Type B pancreatic cell (in vitro differentiated cells): ENCODE data around the gene LYL1. TPM values are rescaled to one million over a fixed set of nuclear protein-coding genes. Genes with fewer than 3 reads are reported as not detected.

Experiments
- DNase-seq: peaks from one replicate; pipeline ENCODE4 v3.0.0; 2021; ENCODE audit warnings: mixed read lengths; ENCODE audit not compliant: unreplicated experiment; ENCODE audit errors: extremely low spot score
- H3K27ac Mint-ChIP-seq: 2 replicates; pipeline ENCODE4 v1.8.0; 2021; ENCODE audit warnings: mild to moderate bottlenecking, mixed read lengths
- H3K27me3 Mint-ChIP-seq: 2 replicates; pipeline ENCODE4 v1.8.0; 2021; ENCODE audit warnings: mixed read lengths
- H3K36me3 Mint-ChIP-seq: 2 replicates; pipeline ENCODE4 v1.8.0; 2021; ENCODE audit warnings: mixed read lengths
- H3K4me1 Mint-ChIP-seq: one replicate; pipeline ENCODE4 v1.8.0; 2021; ENCODE audit warnings: mixed read lengths; ENCODE audit not compliant: unreplicated experiment
- H3K4me3 Mint-ChIP-seq: 2 replicates; pipeline ENCODE4 v1.8.0; 2021; ENCODE audit warnings: mild to moderate bottlenecking, mixed read lengths
- H3K9me3 Mint-ChIP-seq: 2 replicates; pipeline ENCODE4 v1.8.0; 2021; ENCODE audit warnings: mixed read lengths
- CTCF ChIP-seq: fragments of 200-600 bp; sonication (generic); conservative IDR thresholded peaks from 2 replicates; pipeline ENCODE4 v1.5.0; 2021; ENCODE audit warnings: antibody characterized with exemption, mild to moderate bottlenecking
- total RNA-seq: library from RNA; stranded (reverse); gene quantifications from 2 replicates; pipeline ENCODE4 v1.2.1, GENCODE V29; 2021; ENCODE audit warnings: low replicate concordance

The LYL1 gene
- total RNA-seq, 1 donor from 2014 or later = 0.19 TPM

GRCh38 chr19:13138171-13138915 lies 35.7 kb upstream of the LYL1 start:
- H3K4me3 Mint-ChIP-seq = no peak overlapping the region
- TF ChIP-seq CTCF = no peak
- no peak for DNase-seq
- H3K4me1 Mint-ChIP-seq = peaks cover 3% of the 10 kb centered on the region
- peaks cover 6% of the 10 kb centered on the region for H3K36me3 Mint-ChIP-seq
- H3K27ac Mint-ChIP-seq = no peak overlapping the region
- H3K27me3 Mint-ChIP-seq = no peaks in the 10 kb centered on the region
- no peaks in the 10 kb centered on the region for H3K9me3 Mint-ChIP-seq

- H3K4me1 Mint-ChIP-seq = peaks cover 11% of the 10 kb centered on the region
- H3K27me3 Mint-ChIP-seq = no peaks in the 10 kb centered on the region
- no peak overlapping the region for H3K4me3 Mint-ChIP-seq
- peaks cover 11% of the 10 kb centered on the region for H3K36me3 Mint-ChIP-seq
- no peak overlapping the region for H3K27ac Mint-ChIP-seq
- DNase-seq = no peak
- TF ChIP-seq CTCF = no peak
- H3K9me3 Mint-ChIP-seq = no peaks in the 10 kb centered on the region
These were observed 34.7 kb upstream of the LYL1 start for GRCh38 chr19:13137290-13137794.

GRCh38 chr19:13135068-13136062 lies 32.7 kb upstream of the LYL1 start:
- DNase-seq = no peak

GRCh38 chr19:13134626-13135025 lies 32.0 kb upstream of the LYL1 start:
- no peak for TF ChIP-seq CTCF
- no peak for DNase-seq
- H3K27me3 Mint-ChIP-seq = no peaks in the 10 kb centered on the region
- peaks cover 8% of the 10 kb centered on the region for H3K36me3 Mint-ChIP-seq
- no peaks in the 10 kb centered on the region for H3K9me3 Mint-ChIP-seq
- H3K4me3 Mint-ChIP-seq = no peak overlapping the region
- peaks cover 11% of the 10 kb centered on the region for H3K4me1 Mint-ChIP-seq
- H3K27ac Mint-ChIP-seq = no peak overlapping the region

More at GRCh38 chr19:13135068-13136062, 32.7 kb upstream of the LYL1 start:
- Mint-ChIP-seq H3K36me3 (peaks cover 8% of the 10 kb centered on the region), H3K4me3 (no peak overlapping the region), H3K27me3 (no peaks in the 10 kb centered on the region), H3K27ac (no peak overlapping the region), H3K4me1 (peaks cover 11% of the 10 kb centered on the region), H3K9me3 (no peaks in the 10 kb centered on the region)
- no peak for TF ChIP-seq CTCF

- H3K27me3 Mint-ChIP-seq = no peaks in the 10 kb centered on the region
- H3K36me3 Mint-ChIP-seq = peaks cover 8% of the 10 kb centered on the region
- no peak overlapping the region for H3K4me3 Mint-ChIP-seq
- no peaks in the 10 kb centered on the region for H3K9me3 Mint-ChIP-seq
- no peak for DNase-seq
- no peak for TF ChIP-seq CTCF
- H3K27ac Mint-ChIP-seq = no peak overlapping the region
- peaks cover 17% of the 10 kb centered on the region for H3K4me1 Mint-ChIP-seq
These were observed 30.7 kb upstream of the LYL1 start for GRCh38 chr19:13133241-13133870.
